HG03139 (cell line): ENCODE measurements around the gene GPR101.
"Not testable (repeated sequence)": the region's sequence is repeated elsewhere in the genome, so short reads cannot be mapped to it uniquely, and the experiment has no call there.

Experiments used
- ATAC-seq: cut with Tn5 transposase; IDR thresholded peaks from one replicate; pipeline ENCODE4 v1.9.1; 2021; ENCODE audit not compliant: unreplicated experiment

Gene GPR101

DNA sequence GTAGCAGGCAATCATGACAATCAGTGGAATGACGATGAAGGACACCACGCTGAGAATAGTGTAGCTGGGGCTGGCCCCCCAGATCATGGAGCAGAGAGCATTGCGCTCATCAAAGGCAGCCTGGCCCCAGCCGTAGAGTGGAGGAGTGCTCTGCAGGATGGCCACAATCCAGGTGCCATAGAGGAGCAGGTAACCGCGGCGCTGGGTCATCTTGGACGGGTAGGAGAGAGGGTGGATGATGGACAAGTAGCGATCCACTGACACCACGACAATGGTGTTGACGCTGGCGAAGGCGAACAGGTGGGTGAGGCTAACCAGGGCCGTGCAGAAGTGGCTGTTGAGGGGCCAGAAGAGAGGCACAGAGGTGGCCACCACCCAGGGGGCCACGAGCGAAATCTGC lies 2.8 kb downstream of the GPR101 start:
- ATAC-seq: no peak

DNA sequence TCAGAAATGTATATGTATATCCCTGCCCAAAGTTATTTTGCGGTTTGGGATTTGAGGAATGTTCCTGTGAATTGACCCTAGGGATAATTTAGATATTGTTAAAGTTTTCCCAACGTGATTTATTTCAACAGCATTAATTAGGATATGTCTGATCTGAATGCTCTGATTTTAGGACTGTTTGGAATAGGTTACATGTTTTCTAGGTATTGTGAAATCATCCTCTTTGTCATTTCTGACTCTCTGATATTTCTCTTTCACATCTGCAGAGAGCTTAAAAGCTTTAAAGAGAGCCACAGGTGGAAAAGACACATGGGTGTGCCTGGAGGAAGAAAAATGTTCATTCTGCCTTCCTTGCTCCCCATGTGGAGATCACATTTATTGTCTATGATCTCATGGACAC lies 5.1 kb downstream of the GPR101 start:
- ATAC-seq: no peak

DNA sequence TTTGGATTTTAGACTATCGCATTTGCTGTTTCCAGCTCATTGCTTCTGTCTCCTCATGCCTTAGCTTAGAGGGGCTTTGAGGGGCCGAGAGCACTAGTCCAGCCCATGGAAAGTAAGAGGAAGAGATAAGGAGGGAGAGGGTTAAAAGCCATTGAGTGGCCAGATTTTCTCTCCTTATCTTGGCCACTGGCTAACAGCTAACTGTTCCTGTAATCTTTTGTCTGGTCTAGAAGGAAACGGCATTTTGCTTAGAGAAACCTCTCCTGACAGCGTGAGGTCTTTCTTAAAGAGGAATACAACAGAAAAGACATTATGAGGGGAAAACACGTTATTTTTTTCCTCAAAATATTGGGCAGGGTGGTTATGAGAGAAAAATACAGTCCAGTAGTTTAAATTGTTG lies 7.9 kb downstream of the GPR101 start:
- no peak for ATAC-seq

DNA sequence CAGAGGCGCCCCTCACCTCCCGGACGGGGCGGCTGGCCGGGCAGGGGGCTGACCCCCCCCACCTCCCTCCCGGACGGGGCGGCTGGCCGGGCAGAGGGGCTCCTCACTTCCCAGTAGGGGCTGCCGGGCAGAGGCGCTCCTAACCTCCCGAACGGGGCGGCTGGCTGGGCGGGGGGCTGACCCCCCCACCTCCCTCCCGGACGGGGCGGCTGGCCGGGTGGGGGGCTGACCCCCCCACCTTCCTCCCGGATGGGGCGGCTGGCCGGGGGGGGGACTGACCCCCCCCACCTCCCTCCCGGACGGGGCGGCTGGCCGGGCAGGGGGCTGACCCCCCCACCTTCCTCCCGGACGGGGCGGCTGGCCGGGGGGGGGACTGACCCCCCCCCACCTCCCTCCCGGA lies 33.6 kb downstream of the GPR101 start:
- not testable (repeated sequence) for ATAC-seq

DNA sequence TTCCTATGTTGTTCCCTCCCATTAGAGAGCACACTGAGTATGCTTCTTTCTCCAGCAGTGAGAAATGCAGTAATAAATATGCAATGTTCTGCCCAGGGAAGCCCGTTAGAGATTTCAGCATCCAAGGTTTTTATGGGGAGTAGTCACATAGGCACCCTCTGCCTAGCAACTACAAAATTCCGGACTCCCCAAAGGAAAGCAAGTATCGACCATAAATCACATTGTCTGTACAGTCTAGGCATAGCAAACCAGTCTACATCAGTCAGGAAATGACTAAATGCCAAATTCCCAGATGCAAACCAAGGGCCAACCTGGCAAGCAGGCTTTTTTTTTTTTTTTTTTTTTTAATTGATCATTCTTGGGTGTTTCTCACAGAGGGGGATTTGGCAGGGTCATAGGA lies 34.8 kb downstream of the GPR101 start:
- ATAC-seq: no peak
